Frontal cortex (tissue), 4 donors: Measurements from ENCODE around the gene PAH. TPM values are rescaled to one million over a fixed set of nuclear protein-coding genes. Genes with fewer than 3 reads are reported as not detected.

Experiments
- DNase-seq, 2 donors: peaks; one replicate each; pipeline ENCODE4 v3.0.0; 2012; ENCODE audit warnings: low spot score in 2 of 2
- FAIRE-seq: peaks from 2 replicates; lab custom pipeline; 2012; peaks lifted over from hg19 to GRCh38; lab: Jason Lieb, UNC
- total RNA-seq: library from RNA; depleted of rRNA; stranded (reverse); fragments of >200 nt; gene quantifications from one replicate; pipeline ENCODE4 v1.2.3, GENCODE V29; 2014
- donor health status: control.
- donor health status: control.
- donor health status: control.

Gene PAH
- total RNA-seq, 1 donor from 2014 or later = 0.82 TPM

DNA sequence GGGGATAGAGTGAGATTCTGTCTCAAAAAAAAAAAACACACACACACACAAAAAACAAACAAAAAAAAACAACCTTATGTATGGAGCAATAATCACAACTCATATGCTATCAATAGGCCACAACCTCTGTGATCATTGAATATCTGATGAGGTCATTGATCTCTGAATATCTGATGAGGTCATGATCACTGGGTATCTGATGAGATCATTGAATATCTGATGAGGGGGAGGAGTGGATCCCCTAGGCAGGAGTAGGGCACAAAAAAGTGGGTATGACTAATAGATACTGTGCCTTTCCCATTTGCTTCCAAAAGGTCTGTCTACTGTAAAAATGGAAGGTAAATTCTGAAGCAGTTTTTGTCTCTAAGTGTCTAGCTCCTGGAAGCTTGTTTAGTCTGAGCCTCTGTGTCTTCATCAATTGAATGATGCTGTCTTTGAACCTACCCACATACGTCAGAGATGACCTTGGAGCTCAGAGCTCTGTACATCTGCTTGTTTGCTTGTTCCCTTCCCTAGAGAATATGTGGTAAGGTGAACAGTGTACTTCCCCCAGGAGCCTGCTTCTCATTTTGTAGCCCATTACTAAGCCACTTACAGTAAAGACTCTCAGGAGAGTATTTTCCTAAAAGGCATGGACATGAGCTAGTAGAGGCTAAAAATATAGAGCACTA, 13.6 kb downstream of the PAH start:
- DNase-seq (no peak), FAIRE-seq (no peak)

DNA sequence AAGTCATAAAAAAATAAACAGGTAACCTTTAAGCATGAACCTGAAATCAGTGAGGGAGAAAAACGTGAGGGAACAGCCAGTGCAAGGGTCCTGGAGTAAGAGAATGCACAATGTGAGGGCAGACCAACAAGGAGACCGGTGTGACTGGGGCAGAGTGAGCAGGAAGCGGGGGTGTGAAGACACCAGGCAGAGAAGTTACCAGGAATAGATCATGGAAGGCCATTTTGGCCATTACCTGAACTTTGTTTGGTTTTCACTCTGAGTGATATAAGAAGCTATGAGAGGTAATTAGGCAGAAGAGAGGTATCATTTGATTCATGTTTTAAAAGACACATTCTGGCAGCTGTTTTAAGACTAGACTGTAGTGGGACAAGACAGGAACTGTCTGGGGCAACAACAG, 15.0 kb downstream of the PAH start:
- FAIRE-seq (no peak), DNase-seq (no peak)

DNA sequence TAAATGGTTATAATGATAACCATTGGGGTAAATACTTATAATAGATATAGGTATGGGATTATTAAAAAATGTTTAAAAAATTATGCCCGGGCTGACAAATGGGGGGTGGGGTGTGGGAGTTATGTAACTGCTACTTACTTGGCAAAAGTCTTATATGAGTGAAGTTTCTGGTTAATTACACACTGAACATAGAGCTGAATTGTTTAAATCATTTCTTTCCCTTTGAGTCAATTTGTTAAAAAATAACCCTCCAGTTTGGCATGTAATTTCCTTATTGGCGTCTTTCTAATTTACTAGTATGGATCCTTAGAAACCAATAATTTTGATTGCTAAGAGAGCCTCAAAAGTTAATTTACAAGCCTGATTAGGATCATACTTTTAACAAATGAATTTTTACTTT, 16.7 kb downstream of the PAH start:
- no peak for DNase-seq
- no peak for FAIRE-seq

DNA sequence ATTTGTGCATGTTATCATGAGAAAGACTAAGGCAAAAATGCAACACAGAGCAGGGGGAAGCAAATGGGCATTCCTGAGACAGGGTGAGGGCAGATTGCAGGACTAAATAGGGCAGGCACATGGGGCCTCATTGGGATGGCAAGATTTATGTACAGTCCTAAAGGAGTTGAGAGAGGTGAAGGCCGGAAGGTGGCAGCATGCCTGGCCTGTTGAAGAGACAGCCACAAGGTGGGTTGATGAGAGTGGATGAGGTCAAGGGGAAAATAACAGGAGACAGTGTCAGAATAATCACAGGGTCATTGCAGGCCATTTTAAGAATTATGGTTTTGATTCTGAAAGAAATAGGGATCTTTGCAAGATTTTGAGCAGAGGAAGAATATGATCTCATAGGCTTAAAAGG, 21.0 kb downstream of the PAH start:
- FAIRE-seq (no peak), DNase-seq (no peak)

DNA sequence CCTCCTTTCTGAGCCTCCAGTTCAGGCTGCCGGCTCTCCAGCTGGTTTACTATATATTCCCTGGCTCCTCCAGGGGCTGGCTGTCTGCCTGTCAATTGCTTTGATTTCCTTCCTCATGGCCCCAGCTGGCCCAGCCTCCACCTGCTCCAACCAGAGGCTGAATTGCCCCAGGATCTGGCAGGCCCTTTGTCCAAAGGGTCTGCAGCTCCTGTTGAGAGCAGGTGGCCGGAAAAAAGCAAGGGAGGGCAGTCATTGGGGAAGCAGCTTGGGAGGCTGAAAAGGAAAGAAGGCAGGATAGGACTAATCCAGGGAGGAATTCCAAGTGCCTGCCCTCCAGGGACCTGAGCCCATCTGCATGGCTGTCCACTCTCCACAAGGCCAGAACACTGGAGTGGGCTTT, 25.3 kb downstream of the PAH start:
- DNase-seq (no peak), FAIRE-seq (no peak)

DNA sequence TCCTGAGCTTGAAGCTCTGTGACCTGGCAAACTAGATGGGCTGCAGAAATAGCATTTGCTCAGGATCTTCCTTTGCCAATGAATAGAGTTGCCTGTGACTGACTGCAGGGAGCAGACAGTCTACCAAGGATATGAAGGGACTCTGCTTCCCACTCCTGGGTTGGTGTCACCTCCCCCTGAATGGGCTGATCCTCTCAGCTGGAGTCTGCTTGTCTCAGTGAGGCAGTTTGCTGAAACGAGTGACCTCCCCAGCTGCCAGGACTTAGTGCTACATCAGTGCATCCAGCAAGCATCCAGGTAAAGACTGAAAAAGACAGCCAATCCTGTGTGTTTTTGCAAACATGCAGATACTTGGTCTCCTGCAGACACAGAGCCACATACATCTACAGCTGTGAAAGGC, 28.5 kb downstream of the PAH start:
- no peak for FAIRE-seq

DNA sequence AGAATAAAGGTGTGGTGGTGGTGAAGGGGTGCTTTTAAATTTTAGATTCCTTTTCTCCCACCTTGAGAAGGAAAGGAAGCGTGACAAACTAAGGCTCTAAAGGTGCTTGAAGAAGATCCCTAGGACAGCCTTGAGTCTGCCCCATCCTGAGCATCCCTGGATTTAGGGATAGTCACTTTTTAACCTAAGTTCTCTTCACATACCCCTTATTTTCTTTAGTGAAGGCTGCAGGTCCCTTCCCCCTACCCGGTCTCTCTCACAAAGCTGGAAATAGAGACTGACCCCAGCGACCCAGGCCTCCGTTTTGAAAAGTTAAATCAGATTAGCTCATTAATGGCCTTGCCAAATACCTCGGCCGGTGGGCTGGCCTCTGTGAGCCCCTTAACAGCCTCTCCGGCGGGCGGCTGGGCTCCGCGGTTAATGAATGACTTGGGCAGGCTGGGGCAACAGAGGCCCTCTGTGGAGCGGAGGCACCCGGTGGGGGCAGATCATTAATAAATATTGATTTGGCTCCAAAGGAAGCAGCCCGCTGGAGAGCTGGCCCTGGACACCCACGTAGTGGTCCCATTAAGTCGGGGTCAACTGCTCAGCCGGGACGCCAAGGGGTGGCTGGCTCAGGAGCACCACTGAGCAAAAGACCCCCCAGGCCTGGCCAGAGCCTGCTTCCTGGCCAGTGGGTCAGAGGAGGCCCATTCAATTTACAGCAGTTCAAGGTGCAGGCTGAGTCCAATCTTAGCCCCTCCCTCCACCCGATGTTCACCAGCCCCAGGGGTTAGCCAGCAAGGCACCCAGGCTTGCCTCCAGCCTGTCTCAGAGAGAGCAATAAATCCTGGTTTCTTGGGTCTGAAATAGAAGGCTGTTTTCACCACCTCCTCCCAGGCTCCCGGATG, 31.8 kb downstream of the PAH start:
- FAIRE-seq = no peak
- DNase-seq = no peak

More for the DNA sequence above, 28.5 kb downstream of the PAH start:
- DNase-seq = no peak

DNA sequence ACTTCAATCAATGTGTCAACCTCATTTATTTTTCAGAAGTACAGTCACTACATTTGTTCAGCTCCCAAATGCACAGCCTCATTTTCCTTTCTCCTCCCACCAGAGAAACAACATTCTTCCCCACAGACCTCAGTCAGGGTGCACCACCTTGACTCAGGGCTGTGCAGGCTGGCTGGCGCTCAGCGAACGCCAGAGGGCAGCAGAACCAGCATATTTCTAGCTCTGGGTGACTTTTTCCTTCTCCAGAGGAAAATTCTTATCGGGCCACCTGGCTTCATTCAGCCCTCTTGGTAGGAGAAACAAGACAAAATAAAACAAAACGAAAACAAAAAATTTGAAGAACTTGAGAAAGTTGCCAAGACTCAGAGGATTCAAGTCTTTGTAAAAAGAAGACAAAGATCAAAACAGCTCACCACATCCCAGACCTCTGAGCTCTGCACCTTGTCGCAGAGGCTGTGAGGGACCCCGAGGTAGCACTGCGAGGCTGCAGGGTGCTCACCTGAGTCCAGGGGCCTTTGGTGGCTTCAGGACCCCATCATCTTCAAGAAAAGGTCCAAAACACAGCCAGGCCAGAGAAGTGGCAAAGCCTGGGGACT, 33.7 kb downstream of the PAH start:
- DNase-seq (peak; percentile 12 to 55), FAIRE-seq (no peak)

DNA sequence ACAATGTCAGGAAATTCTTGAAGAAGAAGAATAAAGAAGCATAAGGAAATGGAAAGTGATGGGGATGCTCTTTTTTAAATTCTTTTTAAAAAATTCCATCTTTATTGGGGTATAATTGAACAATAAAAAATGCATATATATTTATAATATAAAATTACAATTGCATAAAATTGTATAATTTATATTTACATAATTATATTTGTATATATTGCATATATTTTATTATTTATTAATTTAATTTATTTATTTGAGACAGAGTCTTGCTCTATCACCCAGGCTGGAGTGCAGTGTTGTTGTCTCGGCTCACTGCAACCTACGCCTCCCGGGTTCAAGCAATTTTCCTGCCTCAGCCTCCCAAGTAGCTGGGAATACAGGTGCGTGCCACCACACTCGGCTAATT, 36.3 kb downstream of the PAH start:
- no peak for FAIRE-seq

DNA sequence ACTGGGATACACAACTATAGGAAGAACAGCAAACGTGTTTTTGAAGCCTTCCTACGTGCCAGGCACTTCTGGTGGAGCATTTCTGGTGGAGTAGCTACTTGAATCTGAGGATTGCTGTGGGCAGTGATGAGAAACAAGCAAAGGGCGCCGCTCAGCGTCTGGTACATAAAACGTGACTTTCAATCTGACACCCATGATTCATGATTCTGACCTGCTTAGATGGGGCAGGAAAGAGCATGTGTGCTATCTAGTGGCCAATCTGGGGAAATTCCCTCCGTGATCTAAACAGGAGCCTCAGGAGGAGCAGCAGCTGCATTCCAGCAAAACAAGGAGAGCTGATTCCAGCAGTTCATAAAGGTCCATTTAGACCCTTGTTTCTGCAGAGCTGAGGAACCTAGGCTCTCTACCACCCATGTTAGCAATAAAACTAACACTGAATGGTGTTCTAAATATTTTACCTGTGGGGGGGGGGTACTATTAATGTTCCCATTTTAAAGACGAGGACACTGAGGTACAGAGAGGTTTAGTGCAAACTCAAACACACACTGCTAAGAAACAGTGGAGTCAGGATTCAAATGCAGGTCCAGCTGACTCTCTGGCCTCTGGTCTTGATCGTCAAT, 37.8 kb downstream of the PAH start:
- peak; percentile 12 to 40 for DNase-seq
- no peak for FAIRE-seq

More for the DNA sequence above, 36.3 kb downstream of the PAH start:
- DNase-seq = no peak

DNA sequence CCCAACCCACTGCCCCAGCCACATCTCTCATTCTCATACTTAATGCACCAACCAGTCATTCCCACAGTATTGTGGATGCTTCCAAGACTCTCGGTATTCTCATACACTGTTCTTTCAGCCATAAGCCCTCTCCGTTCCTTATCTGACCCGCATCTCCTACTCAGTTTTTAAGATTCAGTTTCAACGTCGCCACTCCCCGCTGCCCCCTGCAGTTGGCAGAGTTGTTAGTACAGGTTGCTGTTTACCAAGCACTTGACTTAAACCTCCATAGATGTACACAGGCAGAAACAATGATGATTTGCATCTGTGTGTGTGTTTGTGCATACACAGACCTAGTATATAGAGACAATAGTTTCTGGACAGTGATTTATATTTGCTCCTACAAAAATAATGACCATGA, 40.2 kb downstream of the PAH start:
- DNase-seq (no peak), FAIRE-seq (no peak)

DNA sequence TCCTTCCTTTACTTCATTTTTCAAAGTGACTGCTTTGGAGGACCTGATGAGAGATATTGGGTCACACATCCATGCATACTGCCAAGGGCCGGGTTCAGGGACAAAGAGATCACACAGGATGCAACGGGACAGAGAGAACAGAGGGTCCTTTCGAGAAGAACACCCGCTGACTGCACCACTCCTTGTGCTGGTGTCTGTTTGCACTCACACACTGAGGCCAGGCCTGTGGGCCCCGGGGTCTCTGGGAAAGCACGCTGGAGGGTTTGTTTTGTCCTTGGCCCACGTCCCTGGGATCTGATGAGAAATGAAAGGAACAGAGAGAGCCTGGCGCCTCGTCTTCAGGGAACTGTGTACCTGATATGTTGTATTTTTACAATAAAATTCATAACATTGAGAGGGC, 42.2 kb downstream of the PAH start:
- FAIRE-seq (no peak), DNase-seq (no peak)

DNA sequence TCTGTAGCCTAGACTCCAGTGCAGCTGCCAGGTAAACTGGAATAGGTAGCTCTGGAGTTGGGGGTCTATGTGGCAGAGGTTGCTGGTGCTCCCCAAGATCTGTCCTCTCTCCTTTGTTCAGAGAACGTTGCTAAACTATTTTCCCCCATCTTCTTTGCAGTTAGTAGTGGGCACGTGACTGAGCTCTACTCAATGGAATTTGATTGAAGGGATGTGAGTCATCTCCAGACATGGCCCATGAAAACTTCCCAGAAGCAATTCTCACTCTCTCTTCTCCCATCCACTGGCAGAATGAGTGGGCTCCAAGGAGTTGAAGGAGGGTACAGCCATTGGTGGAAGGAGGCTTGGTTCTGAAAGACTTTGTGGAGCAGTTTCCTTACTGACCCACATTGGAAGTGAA, 44.0 kb downstream of the PAH start:
- FAIRE-seq (no peak), DNase-seq (no peak)

DNA sequence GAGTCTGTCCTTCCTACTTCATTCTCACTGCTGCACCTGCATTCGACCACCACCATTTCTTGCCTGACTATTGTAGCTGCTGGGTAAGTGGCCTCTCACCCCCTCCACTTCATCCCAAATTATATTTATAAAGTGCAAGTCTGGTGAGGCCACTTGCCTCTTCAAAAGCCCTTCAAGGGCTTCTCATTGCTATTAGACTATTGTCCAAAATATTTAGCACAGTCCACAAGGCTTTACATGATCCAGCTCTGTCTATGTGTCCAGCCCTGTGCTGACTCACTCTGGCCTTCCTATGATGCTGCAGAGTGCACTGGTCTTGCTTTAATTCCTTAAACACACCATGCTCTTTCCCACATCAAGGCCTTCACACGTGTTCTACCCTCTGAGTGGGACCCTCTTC, 46.0 kb downstream of the PAH start:
- no peak for FAIRE-seq
- DNase-seq = no peak

DNA sequence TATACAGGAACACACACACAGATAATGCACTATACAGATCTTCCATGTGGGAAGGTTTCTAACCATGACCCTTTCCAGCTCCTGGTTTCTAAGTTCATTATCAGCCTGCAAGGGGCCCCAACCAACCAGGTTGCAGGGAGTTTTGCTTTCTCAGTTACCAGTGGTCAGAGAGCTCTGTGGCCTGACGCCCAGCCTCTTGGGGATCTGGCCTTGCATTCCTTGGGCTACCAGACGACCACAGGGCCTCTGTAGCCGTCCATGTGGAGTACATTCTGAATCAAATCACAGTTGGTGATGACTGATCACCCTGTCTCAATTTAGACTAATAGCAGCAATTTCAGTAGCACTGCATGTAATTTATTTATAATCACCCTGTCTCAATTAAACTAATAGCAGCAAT, 47.5 kb downstream of the PAH start:
- no peak for FAIRE-seq
- DNase-seq = no peak

DNA sequence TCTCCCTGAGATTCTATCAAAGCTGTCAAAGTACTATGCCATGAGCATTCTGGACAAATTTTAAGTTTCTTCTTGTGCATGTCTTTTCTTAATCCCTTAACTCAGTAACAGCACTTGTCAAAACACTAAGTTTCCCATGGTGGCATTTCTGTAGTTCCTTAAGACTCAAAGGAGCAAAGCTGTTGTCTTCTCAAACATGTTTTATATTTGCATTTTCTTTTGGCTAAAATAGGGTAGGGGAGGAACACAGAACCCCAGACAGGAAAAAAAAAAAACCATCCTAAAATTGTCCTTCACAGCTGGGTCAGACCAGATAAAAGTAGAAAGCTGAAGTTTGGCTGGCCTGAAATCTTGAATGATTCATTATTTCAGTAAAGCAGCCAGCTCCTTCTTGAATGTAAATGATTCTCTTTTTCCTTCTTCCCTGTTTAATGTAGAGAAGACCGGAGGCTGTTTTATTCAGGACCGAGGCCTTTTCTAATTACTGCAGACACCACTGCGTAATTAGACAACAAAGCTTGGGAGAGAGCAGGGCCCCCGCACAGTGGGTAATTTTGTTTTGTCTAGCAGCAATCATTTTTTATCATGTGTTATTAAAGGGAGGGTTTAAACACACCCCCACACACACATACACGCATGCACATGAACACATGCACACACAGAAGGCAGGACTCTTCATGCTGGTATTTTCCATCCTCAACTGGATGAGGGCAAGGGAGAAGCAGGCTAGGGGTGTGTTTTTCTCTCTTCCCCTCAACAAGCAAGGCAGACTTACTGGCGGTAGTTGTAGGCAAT, 51.0 kb downstream of the PAH start:
- FAIRE-seq = no peak
- no peak for DNase-seq

DNA sequence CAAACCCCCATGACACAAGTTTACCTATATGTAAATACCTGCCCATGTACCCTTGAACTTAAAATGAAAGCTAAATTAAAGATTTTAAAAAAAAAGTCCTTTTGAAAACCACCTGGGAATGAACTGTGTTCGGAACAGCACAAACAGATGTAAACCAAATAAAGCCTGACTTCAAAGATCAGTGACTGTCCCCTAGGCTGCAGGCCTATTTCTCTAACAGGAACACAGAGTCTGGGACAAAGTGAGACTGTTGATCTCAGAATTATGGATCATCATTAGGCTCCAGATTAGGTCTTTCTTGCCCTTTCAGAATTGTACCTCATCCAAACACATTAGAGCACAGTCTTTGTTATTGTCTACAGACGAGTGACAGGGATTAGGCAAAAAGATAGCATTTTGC, 54.6 kb downstream of the PAH start:
- no peak for DNase-seq
- no peak for FAIRE-seq

DNA sequence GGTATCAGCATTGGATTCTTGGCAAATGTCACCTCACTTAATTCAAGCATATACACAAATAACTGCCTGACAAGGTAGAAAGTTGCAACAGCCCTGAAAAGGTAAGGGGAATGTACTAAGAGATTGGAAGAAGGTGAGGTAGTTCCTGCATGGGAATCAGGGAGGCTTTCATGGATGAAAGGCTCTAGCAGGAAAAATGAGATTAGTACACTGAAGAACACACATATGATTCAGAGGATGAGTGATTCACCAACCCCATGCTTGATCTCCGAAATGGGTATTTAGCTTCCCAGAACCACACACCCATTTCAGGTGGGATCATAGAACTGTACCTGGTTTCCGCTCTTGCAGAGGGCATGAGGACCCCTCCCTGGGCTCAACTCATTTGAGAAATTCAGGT, 65.8 kb downstream of the PAH start:
- no peak for FAIRE-seq
- no peak for DNase-seq

DNA sequence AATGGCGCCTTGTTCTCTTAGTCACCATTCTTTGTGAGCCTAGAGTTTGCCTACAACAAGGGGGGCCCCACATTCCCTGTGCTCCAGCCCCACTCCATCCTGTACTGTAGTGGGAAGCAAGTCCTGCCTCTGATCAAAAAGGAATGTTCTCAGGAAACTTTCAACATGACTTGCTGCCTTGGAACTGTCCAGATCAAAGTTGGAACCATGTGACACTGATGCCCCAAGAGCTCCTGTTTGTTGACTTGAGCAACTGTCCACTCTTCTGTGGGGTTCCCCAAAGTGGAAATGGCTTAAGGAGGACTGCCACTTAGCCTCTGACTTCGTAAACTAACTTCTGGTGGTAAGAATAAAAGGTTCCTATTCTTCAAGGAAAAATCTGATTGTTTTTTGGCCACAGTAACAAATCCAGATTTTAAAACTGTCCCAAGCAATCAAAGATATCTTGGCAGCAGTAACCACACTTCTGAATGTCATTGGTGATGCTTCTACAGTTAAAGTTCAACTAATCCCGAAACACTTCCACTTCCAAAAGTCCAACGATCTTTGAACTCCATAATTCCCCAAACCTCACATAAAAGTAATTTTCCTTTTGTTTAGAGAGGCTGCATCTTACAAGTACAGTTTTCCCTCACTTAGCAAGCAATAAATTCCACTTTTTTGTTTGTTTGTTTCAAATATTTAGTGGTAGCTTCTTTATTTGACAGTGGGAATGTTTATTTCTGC, 67.2 kb downstream of the PAH start:
- DNase-seq = no peak
- no peak for FAIRE-seq
